ENCODE results near the gene MED12.

Gene MED12

GRCh38 chrX:71128915-71129765, 10.7 kb downstream of the MED12 start:
- H3K9ac ChIP-seq (ENCODE audit: low read depth, low read length, poor library complexity, severe bottlenecking) = peak overlapping the region; percentile 48
- no peak overlapping the region for H3K4me3 ChIP-seq (ENCODE audit: low read length, poor library complexity, severe bottlenecking)
- H4K20me1 ChIP-seq (ENCODE audit: insufficient read depth, low read length, poor library complexity, severe bottlenecking) = no peaks in the 10 kb centered on the region
- H3K4me1 ChIP-seq (ENCODE audit: insufficient read depth, low read length, poor library complexity, severe bottlenecking) = peaks cover 12% of the 10 kb centered on the region
- H3K9me3 ChIP-seq (ENCODE audit: insufficient read depth, low read depth, low read length) = no peaks in the 10 kb centered on the region
- peak overlapping the region; percentile 27 for H3K4me2 ChIP-seq (ENCODE audit: low read depth, low read length, poor library complexity, severe bottlenecking)
- peaks cover 7% of the 10 kb centered on the region; the same call in 1 of the 2 replicates for H3K79me2 ChIP-seq (ENCODE audit: insufficient read depth, low read length)
- no peaks in the 10 kb centered on the region for H3K9me2 ChIP-seq (replicated peaks; ENCODE audit: low read depth, low read length)
- H2AFZ ChIP-seq (ENCODE audit: low read length) = no peak overlapping the region
- H3F3A ChIP-seq (ENCODE audit: low read depth) = no peaks in the 10 kb centered on the region
- H3K27me3 ChIP-seq (ENCODE audit: insufficient read depth, low read length, poor library complexity, severe bottlenecking) = no peaks in the 10 kb centered on the region
- TF ChIP-seq EZH2phosphoT487 (IDR thresholded peaks at IDR 0.05; ENCODE audit: borderline replicate concordance) (no peak), CTCF (conservative IDR thresholded peaks at IDR 0.05; ENCODE audit: low read length) (peak; percentile 74)
- H3K36me3 ChIP-seq (ENCODE audit: insufficient read depth, low read length) = peaks cover 60% of the 10 kb centered on the region; the same call in 1 of the 2 replicates

GRCh38 chrX:71131510-71131909, 13.1 kb downstream of the MED12 start:
- Histone ChIP-seq H3F3A (ENCODE audit: low read depth) (no peaks in the 10 kb centered on the region), H3K9ac (ENCODE audit: low read depth, low read length, poor library complexity, severe bottlenecking) (no peak overlapping the region), H3K36me3 (ENCODE audit: insufficient read depth, low read length) (peaks cover 66% of the 10 kb centered on the region; the same call in 1 of the 2 replicates), H3K4me3 (ENCODE audit: low read length, poor library complexity, severe bottlenecking) (no peak overlapping the region), H3K79me2 (ENCODE audit: insufficient read depth, low read length) (peaks cover 7% of the 10 kb centered on the region; the same call in 1 of the 2 replicates), H3K9me3 (ENCODE audit: insufficient read depth, low read depth, low read length) (no peaks in the 10 kb centered on the region), H2AFZ (ENCODE audit: low read length) (no peak overlapping the region), H3K9me2 (replicated peaks; ENCODE audit: low read depth, low read length) (no peaks in the 10 kb centered on the region), H4K20me1 (ENCODE audit: insufficient read depth, low read length, poor library complexity, severe bottlenecking) (no peaks in the 10 kb centered on the region), H3K4me1 (ENCODE audit: insufficient read depth, low read length, poor library complexity, severe bottlenecking) (peaks cover 8% of the 10 kb centered on the region), H3K27me3 (ENCODE audit: insufficient read depth, low read length, poor library complexity, severe bottlenecking) (no peaks in the 10 kb centered on the region), H3K4me2 (ENCODE audit: low read depth, low read length, poor library complexity, severe bottlenecking) (no peak overlapping the region)
- no peak for TF ChIP-seq CTCF (conservative IDR thresholded peaks at IDR 0.05; ENCODE audit: low read length)
- no peak for TF ChIP-seq EZH2phosphoT487 (IDR thresholded peaks at IDR 0.05; ENCODE audit: borderline replicate concordance)

- H3K9me2 ChIP-seq (replicated peaks; ENCODE audit: low read depth, low read length) = no peaks in the 10 kb centered on the region
- no peaks in the 10 kb centered on the region for H3F3A ChIP-seq (ENCODE audit: low read depth)
- H3K4me2 ChIP-seq (ENCODE audit: low read depth, low read length, poor library complexity, severe bottlenecking) = no peak overlapping the region
- H3K27me3 ChIP-seq (ENCODE audit: insufficient read depth, low read length, poor library complexity, severe bottlenecking) = no peaks in the 10 kb centered on the region
- H3K36me3 ChIP-seq (ENCODE audit: insufficient read depth, low read length) = peaks cover 44% of the 10 kb centered on the region; the same call in 1 of the 2 replicates
- H2AFZ ChIP-seq (ENCODE audit: low read length) = no peak overlapping the region
- H3K4me1 ChIP-seq (ENCODE audit: insufficient read depth, low read length, poor library complexity, severe bottlenecking) = no peaks in the 10 kb centered on the region
- TF ChIP-seq EZH2phosphoT487 (IDR thresholded peaks at IDR 0.05; ENCODE audit: borderline replicate concordance) (no peak), CTCF (conservative IDR thresholded peaks at IDR 0.05; ENCODE audit: low read length) (no peak)
- no peaks in the 10 kb centered on the region for H3K79me2 ChIP-seq (ENCODE audit: insufficient read depth, low read length)
- H3K9me3 ChIP-seq (ENCODE audit: insufficient read depth, low read depth, low read length) = no peaks in the 10 kb centered on the region
- no peaks in the 10 kb centered on the region for H4K20me1 ChIP-seq (ENCODE audit: insufficient read depth, low read length, poor library complexity, severe bottlenecking)
- H3K9ac ChIP-seq (ENCODE audit: low read depth, low read length, poor library complexity, severe bottlenecking) = no peak overlapping the region
- no peak overlapping the region for H3K4me3 ChIP-seq (ENCODE audit: low read length, poor library complexity, severe bottlenecking)
These were observed 22.0 kb downstream of the MED12 start for GRCh38 chrX:71140440-71140839.

Measured in Loucy (cell line).